HG03139 (cell line): ENCODE results near the gene NEDD4.
"Not testable (repeated sequence)": the region's sequence is repeated elsewhere in the genome, so short reads cannot be mapped to it uniquely, and the experiment has no call there.

Source experiments
- ATAC-seq: cut with Tn5 transposase; IDR thresholded peaks from one replicate; pipeline ENCODE4 v1.9.1; 2021; ENCODE audit not compliant: unreplicated experiment

The NEDD4 gene

GRCh38 chr15:55785593-55785992 lies 207.8 kb downstream of the NEDD4 start:
- not testable (repeated sequence) for ATAC-seq

- no peak for ATAC-seq
These were observed 209.1 kb downstream of the NEDD4 start for GRCh38 chr15:55784286-55784685.

- no peak for ATAC-seq
These were observed 210.5 kb downstream of the NEDD4 start for GRCh38 chr15:55782901-55783300.

- no peak for ATAC-seq
These were observed 213.1 kb downstream of the NEDD4 start for GRCh38 chr15:55780292-55780691.

GRCh38 chr15:55778932-55779331 lies 214.5 kb downstream of the NEDD4 start:
- no peak for ATAC-seq
